B cell (primary cell): ENCODE data around the gene UBE2J2. TPM values are rescaled to one million over a fixed set of nuclear protein-coding genes. Genes with fewer than 3 reads are reported as not detected.

ENCODE experiments used
- ATAC-seq: fragments of 200-7000 bp; cut with Tn5 transposase; one replicate; pipeline ENCODE4 v1.10.0; 2021; ENCODE audit warnings: low read depth, mild to moderate bottlenecking, moderate number of reproducible peaks, moderate library complexity
- CTCF ChIA-PET: fragments of 350-600 bp; sonication (Branson Sonifier 250); formaldehyde crosslinking; loops from one replicate; lab custom pipeline; 2021; ENCODE audit warnings: antibody characterized with exemption, inconsistent platforms; lab: Charles Lee
- POLR2A ChIA-PET: fragments of 350-600 bp; sonication (Branson Sonifier 250); formaldehyde crosslinking; loops from one replicate; lab custom pipeline; 2021; ENCODE audit warnings: antibody characterized with exemption; lab: Charles Lee
- DNase-seq: peaks from one replicate; pipeline ENCODE4 v3.0.0; 2013
- H2AFZ ChIP-seq: 2 replicates; pipeline ENCODE4 v1.6.1; 2012; ENCODE audit warnings: mild to moderate bottlenecking, low read depth, low read length; ENCODE audit not compliant: insufficient read depth, poor library complexity, severe bottlenecking
- H3K27ac ChIP-seq, 2 donors: 1 replicate in 1 of 2; 2 replicates in 1 of 2; pipeline ENCODE4 v1.5.1; 2012 to 2013; ENCODE audit warnings: low read length in 2 of 2, mild to moderate bottlenecking in 2 of 2, moderate library complexity in 1 of 2
- H3K27me3 ChIP-seq, 4 experiments: fragments of 200-600 bp in 1 of 4; sonication (generic) in 1 of 4; replicated peaks in 1 of 4; 1 replicate in 2 of 4; 2 replicates in 2 of 4; pipeline versions ENCODE4 v1.6.1 to v1.7.0; 2013 to 2016; ENCODE audit warnings: low read length in 3 of 4, mild to moderate bottlenecking in 2 of 4, mixed read lengths in 1 of 4, moderate library complexity in 1 of 4; ENCODE audit not compliant: insufficient read depth in 4 of 4, control insufficient read depth in 3 of 4; ENCODE audit errors: control extremely low read depth in 1 of 4
- H3K36me3 ChIP-seq, 2 experiments: replicated peaks in 1 of 2; 1 replicate in 1 of 2; 2 replicates in 1 of 2; pipeline versions ENCODE4 v1.6.1 to v1.7.1; 2013; ENCODE audit warnings: low read length in 1 of 2; ENCODE audit not compliant: insufficient read depth in 2 of 2, control insufficient read depth in 1 of 2; ENCODE audit errors: control extremely low read depth in 1 of 2, extremely low read depth in 1 of 2
- H3K4me1 ChIP-seq, 2 donors: fragments of 200-600 bp in 1 of 2; sonication (generic) in 1 of 2; 1 replicate in 1 of 2; 2 replicates in 1 of 2; pipeline versions ENCODE4 v1.5.1 to v1.6.1; 2013 to 2017; ENCODE audit warnings: low read length in 2 of 2; ENCODE audit not compliant: control insufficient read depth in 2 of 2, insufficient read depth in 2 of 2
- H3K4me2 ChIP-seq: replicated peaks from 2 replicates; pipeline ENCODE3; 2012; ENCODE audit warnings: mild to moderate bottlenecking, low read depth, low read length; ENCODE audit not compliant: poor library complexity, severe bottlenecking
- H3K4me3 ChIP-seq, 5 experiments: fragments of 200-600 bp in 1 of 5; sonication (generic) in 1 of 5; 1 replicate in 3 of 5; 2 replicates in 2 of 5; pipeline versions ENCODE4 v1.5.1 to v1.7.0; 2011 to 2016; ENCODE audit warnings: low read length in 4 of 5, mild to moderate bottlenecking in 4 of 5, low read depth in 2 of 5, control low read depth in 1 of 5, moderate library complexity in 1 of 5; ENCODE audit not compliant: insufficient read depth in 1 of 5; ENCODE audit errors: control extremely low read depth in 1 of 5, extremely low read depth in 1 of 5
- H3K79me2 ChIP-seq: fragments of 200-600 bp; sonication (generic); one replicate; pipeline ENCODE4 v1.6.0; 2016; ENCODE audit warnings: low read length; ENCODE audit not compliant: control insufficient read depth, insufficient read depth
- H3K9ac ChIP-seq: fragments of 200-600 bp; sonication (generic); 2 replicates; pipeline ENCODE4 v1.6.1; 2017; ENCODE audit warnings: mild to moderate bottlenecking, low read length, moderate library complexity
- H3K9me3 ChIP-seq, 3 donors: one replicate each; pipeline versions ENCODE4 v1.6.1 to v1.7.1; 2013; ENCODE audit warnings: low read length in 2 of 3; ENCODE audit not compliant: control insufficient read depth in 2 of 3, insufficient read depth in 1 of 3; ENCODE audit errors: control extremely low read depth in 1 of 3
- H4K20me1 ChIP-seq: 2 replicates; pipeline ENCODE4 v1.6.0; 2012; ENCODE audit warnings: mild to moderate bottlenecking, low read length; ENCODE audit not compliant: insufficient read depth, control insufficient read depth, poor library complexity, severe bottlenecking
- H3K27ac Mint-ChIP-seq: one replicate; pipeline ENCODE4 v1.8.0; 2021; ENCODE audit warnings: mixed read lengths
- H3K27me3 Mint-ChIP-seq: one replicate; pipeline ENCODE4 v1.8.0; 2021; ENCODE audit warnings: mixed read lengths
- H3K4me1 Mint-ChIP-seq: one replicate; pipeline ENCODE4 v1.8.0; 2021; ENCODE audit warnings: mixed read lengths
- H3K4me3 Mint-ChIP-seq: one replicate; pipeline ENCODE4 v1.8.0; 2021; ENCODE audit warnings: mixed read lengths
- H3K9me3 Mint-ChIP-seq: one replicate; pipeline ENCODE4 v1.8.0; 2022; ENCODE audit warnings: mixed read lengths; ENCODE audit not compliant: insufficient read depth
- EZH2 ChIP-seq: IDR thresholded peaks from 2 replicates; pipeline ENCODE4 v1.6.1; 2012; ENCODE audit warnings: borderline replicate concordance, low read depth, mild to moderate bottlenecking, moderate library complexity, low read length; ENCODE audit not compliant: insufficient read depth, poor library complexity, severe bottlenecking
- WGBS: methylation state at CpG from one replicate; pipeline ENCODE4 v1.1.5; 2013; ENCODE audit warnings: missing lambda C conversion rate; ENCODE audit not compliant: insufficient coverage; 5-methylcytosine and 5-hydroxymethylcytosine counted together
- intact Hi-C: fragments of 100-400 bp; cut with micrococcal nuclease; formaldehyde crosslinking; loops from one replicate; pipeline ENCODE4 v1.10.0; 2022
- polyA plus RNA-seq: library from polyadenylated mRNA; depleted of rRNA; stranded (reverse); fragments of >200 nt; gene quantifications from 2 replicates; pipeline ENCODE4 v1.2.3, GENCODE V29; 2012
- total RNA-seq, 2 donors: library from RNA; stranded (reverse); fragments of 120-200 nt in 1 of 2; gene quantifications; 1 replicate in 1 of 2; 2 replicates in 1 of 2; pipeline versions ENCODE4 v1.2.3 to v1.2.4, GENCODE V29; 2013 to 2022
- TF ChIP-seq, protein P1 (sequence below): fragments of 200-600 bp; IDR thresholded peaks from one replicate; pipeline ENCODE4 v1.8.0; 2022; ENCODE audit warnings: antibody characterized with exemption, mild to moderate bottlenecking

Gene UBE2J2
- total and polyA plus RNA-seq, 2 donors (not counting 1 experiment from before 2014, with no cell fraction given): 40.1 to 115 TPM

DNA sequence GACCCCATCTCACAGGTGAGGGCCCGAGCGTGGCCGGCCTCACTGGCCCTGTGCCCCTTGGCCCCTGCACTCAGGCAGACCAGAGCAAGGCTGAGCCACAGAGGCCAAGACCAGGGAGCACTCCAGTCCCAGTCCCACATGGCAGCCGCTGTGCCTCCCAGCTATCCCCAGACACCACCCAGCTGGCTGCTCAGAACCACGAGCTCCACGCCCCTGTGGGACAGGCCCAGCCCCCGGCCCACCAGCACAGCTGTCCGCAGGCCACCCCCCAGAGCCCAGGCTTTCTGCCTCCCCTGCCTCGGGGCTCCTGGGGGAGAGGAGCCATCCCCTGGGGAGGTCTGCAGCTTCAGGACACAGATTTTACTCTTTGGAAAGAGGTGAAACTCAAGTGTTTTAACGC, 18.0 kb downstream of the UBE2J2 start:
- DNase-seq (no peak), ATAC-seq (no peak)
- no peaks in the 10 kb centered on the region for H3K27me3 Mint-ChIP-seq
- Histone ChIP-seq H3K4me2 (no peak overlapping the region), H3K79me2 (peaks cover 24% of the 10 kb centered on the region), H2AFZ (no peak overlapping the region), H3K9me3 (no peaks in the 10 kb centered on the region), H4K20me1 (peaks cover 30% of the 10 kb centered on the region), H3K36me3 (peaks cover 0 to 44% of the 10 kb centered on the region in 2 experiments), H3K27ac (no peak overlapping the region), H3K4me3 (no peak overlapping the region), H3K4me1 (peaks cover 7 to 13% of the 10 kb centered on the region in 2 donors), H3K27me3 (no peaks in the 10 kb centered on the region), H3K9ac (no peak overlapping the region)
- no peak for TF ChIP-seq EZH2
- TF ChIP-seq, protein P1, sequence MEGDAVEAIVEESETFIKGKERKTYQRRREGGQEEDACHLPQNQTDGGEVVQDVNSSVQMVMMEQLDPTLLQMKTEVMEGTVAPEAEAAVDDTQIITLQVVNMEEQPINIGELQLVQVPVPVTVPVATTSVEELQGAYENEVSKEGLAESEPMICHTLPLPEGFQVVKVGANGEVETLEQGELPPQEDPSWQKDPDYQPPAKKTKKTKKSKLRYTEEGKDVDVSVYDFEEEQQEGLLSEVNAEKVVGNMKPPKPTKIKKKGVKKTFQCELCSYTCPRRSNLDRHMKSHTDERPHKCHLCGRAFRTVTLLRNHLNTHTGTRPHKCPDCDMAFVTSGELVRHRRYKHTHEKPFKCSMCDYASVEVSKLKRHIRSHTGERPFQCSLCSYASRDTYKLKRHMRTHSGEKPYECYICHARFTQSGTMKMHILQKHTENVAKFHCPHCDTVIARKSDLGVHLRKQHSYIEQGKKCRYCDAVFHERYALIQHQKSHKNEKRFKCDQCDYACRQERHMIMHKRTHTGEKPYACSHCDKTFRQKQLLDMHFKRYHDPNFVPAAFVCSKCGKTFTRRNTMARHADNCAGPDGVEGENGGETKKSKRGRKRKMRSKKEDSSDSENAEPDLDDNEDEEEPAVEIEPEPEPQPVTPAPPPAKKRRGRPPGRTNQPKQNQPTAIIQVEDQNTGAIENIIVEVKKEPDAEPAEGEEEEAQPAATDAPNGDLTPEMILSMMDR: no peak
- 93% methylated on average over 9 of the region's 10 CpGs for WGBS
- ChIA-PET CTCF (interaction anchor here (1.6 kb wide), 1 partner anchor 134 kb away, joined by 5 read pairs; no protein-coding TSS in a partner anchor), POLR2A (no interaction called here)
- no peak overlapping the region for H3K4me3 Mint-ChIP-seq
- no peaks in the 10 kb centered on the region for H3K9me3 Mint-ChIP-seq
- peaks cover 17% of the 10 kb centered on the region for H3K4me1 Mint-ChIP-seq
- H3K27ac Mint-ChIP-seq: no peak overlapping the region
- intact Hi-C loops: no loop called here

DNA sequence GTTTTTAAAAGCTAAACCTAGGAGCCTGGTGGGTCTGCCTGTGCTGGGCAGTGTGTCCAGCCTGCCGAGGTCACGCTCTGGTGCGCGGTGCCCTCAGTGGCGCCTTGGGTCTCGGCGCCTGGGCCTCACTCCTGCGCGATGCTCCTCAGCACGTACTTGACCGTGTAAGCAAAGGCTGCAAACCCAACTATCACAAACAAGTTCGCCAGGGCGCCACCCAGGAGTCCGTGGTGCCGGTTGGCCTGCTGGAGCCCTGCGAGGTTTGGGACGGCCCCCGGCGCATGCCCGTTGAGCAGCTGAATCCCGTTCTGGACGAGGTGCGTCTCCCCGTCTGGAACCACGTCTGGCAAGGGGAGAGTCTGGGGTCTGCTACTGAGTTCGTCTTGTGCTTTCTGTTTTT, 18.6 kb downstream of the UBE2J2 start:
- ChIA-PET POLR2A (no interaction called here), CTCF (interaction anchor here (1.6 kb wide), 1 partner anchor 133 kb away, joined by 5 read pairs; no protein-coding TSS in a partner anchor)
- intact Hi-C loops: no loop called here
- DNase-seq: no peak
- TF ChIP-seq, protein P1: no peak
- TF ChIP-seq EZH2: no peak
- Histone ChIP-seq H4K20me1 (peaks cover 25% of the 10 kb centered on the region), H3K9me3 (no peaks in the 10 kb centered on the region), H3K36me3 (peaks cover 0 to 44% of the 10 kb centered on the region in 2 experiments), H3K4me1 (peaks cover 10 to 13% of the 10 kb centered on the region in 2 donors), H3K27me3 (no peaks in the 10 kb centered on the region), H3K9ac (no peak overlapping the region), H3K79me2 (peaks cover 18% of the 10 kb centered on the region), H3K4me3 (no peak overlapping the region), H2AFZ (no peak overlapping the region), H3K4me2 (no peak overlapping the region), H3K27ac (no peak overlapping the region)
- H3K9me3 Mint-ChIP-seq: no peaks in the 10 kb centered on the region
- H3K27me3 Mint-ChIP-seq: no peaks in the 10 kb centered on the region
- 97% methylated on average over 21 of the region's 26 CpGs for WGBS
- no peak for ATAC-seq
- H3K4me3 Mint-ChIP-seq: no peak overlapping the region
- no peak overlapping the region for H3K27ac Mint-ChIP-seq
- peaks cover 16% of the 10 kb centered on the region for H3K4me1 Mint-ChIP-seq
